Uterus (tissue), 4 donors: ENCODE measurements around the gene PRRG2. TPM values are rescaled to one million over a fixed set of nuclear protein-coding genes. Genes with fewer than 3 reads are reported as not detected.
A peak's percentile ranks its signal among the peaks of the same experiment; 100 is the strongest.

Experiments used
- DNase-seq, 2 donors: peaks; one replicate each; pipeline ENCODE4 v3.0.0-alpha.2; 2019 to 2020
- H3K27ac ChIP-seq, 2 donors: fragments of 200-600 bp; sonication (generic); 1 replicate in 1 of 2; 2 replicates in 1 of 2; pipeline ENCODE4 v1.5.1; 2016 to 2018
- H3K27me3 ChIP-seq, 2 donors: fragments of 200-600 bp; sonication (generic); one replicate each; pipeline ENCODE4 v1.5.1; 2018 to 2019; ENCODE audit warnings: control low read depth in 1 of 2
- H3K36me3 ChIP-seq, 2 donors: fragments of 200-600 bp; sonication (generic); one replicate each; pipeline ENCODE4 v1.5.1; 2019; ENCODE audit warnings: control low read depth in 1 of 2
- H3K4me1 ChIP-seq, 2 donors: fragments of 200-600 bp; sonication (generic); one replicate each; pipeline ENCODE4 v1.5.1; 2018 to 2019; ENCODE audit warnings: control low read depth in 1 of 2
- H3K4me3 ChIP-seq, 2 donors: fragments of 200-600 bp; sonication (generic); 1 replicate in 1 of 2; 2 replicates in 1 of 2; pipeline ENCODE4 v1.5.1; 2018 to 2019; ENCODE audit warnings: mild to moderate bottlenecking in 1 of 2
- H3K9me3 ChIP-seq, 2 donors: fragments of 200-600 bp; sonication (generic); one replicate each; pipeline ENCODE4 v1.5.1; 2019; ENCODE audit warnings: control low read depth in 1 of 2
- CTCF ChIP-seq, 4 experiments: fragments of 200-600 bp in 2 of 4; fragments of 450-650 bp in 2 of 4; sonication (generic) in 2 of 4; IDR thresholded peaks; one replicate each; pipeline ENCODE4 v1.5.1; 2016 to 2019; ENCODE audit warnings: antibody characterized with exemption in 4 of 4, mild to moderate bottlenecking in 2 of 4, moderate library complexity in 1 of 4
- POLR2A ChIP-seq, 2 donors: fragments of 450-650 bp; IDR thresholded peaks; one replicate each; pipeline ENCODE4 v1.6.1; 2016; ENCODE audit warnings: antibody characterized with exemption in 2 of 2, mild to moderate bottlenecking in 1 of 2, moderate library complexity in 1 of 2
- intact Hi-C: fragments of 100-400 bp; cut with DNase I; formaldehyde crosslinking; loops from one replicate; pipeline ENCODE4 v1.15.1; 2023; ENCODE audit warnings: low total_unique reads
- total RNA-seq, 4 donors: library from RNA; depleted of rRNA in 3 of 4; stranded (reverse); fragments of >200 nt in 3 of 4; gene quantifications; one replicate each; pipeline versions ENCODE4 v1.1.0 to v1.2.4, GENCODE V29; 2014 to 2023
- donor health status: DM: yes; HTN: yes; CAD: no.

The PRRG2 gene
- total RNA-seq, 4 donors from 2014 or later: 0.95 to 1.4 TPM; not detected in 2

DNA sequence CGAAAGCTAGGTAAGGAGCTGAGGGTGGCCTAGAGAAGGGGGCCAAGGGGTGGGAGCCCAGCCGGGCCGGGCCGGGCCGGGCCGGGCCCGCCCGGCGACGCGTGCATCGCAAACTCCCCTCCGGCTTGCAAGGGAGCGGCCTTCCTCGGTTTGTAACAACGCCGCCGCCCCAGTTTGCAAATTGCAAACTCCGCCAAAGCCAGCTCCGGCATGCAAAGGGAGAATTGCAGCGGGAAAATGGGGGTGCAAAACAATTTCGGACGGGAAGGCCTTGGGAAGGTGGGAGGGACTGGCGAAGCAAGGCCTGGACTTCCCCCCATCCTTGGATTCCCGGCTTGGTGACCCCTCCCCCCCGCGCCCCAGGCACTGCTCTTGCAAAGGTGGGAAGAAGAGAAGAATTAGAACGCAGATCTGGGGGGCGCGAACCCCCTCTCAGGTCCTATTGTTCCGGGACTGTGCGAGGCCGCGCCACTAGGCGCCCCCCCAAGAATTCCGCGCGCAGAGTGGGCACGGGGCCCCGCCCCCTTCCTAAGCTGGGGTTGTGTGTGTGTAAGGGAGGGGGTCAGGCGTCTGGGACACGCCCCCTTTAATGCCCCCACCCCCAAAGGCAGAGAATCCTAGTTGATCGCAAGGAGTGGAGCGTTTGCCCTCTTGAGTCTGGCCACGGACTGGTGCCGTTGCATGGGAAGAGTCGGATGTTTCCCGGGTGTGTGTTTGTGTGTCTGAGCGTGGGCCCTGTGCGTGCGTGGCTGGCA lies 10.8 kb downstream of the PRRG2 start:
- H3K4me1 ChIP-seq: peaks cover 0 to 9% of the 10 kb centered on the region in 2 donors
- intact Hi-C loops: no loop called here
- no peaks in the 10 kb centered on the region for H3K36me3 ChIP-seq
- TF ChIP-seq POLR2A (IDR thresholded peaks at IDR 0.05) (peak in 1 of 2 donors; percentile 11), CTCF (IDR thresholded peaks at IDR 0.05) (no peak)
- H3K27ac ChIP-seq: peak overlapping the region; percentile 91 to 94
- no peaks in the 10 kb centered on the region for H3K9me3 ChIP-seq
- peak; percentile 51 to 55 for DNase-seq
- no peaks in the 10 kb centered on the region for H3K27me3 ChIP-seq
- H3K4me3 ChIP-seq: peak overlapping the region; percentile 71 to 94

DNA sequence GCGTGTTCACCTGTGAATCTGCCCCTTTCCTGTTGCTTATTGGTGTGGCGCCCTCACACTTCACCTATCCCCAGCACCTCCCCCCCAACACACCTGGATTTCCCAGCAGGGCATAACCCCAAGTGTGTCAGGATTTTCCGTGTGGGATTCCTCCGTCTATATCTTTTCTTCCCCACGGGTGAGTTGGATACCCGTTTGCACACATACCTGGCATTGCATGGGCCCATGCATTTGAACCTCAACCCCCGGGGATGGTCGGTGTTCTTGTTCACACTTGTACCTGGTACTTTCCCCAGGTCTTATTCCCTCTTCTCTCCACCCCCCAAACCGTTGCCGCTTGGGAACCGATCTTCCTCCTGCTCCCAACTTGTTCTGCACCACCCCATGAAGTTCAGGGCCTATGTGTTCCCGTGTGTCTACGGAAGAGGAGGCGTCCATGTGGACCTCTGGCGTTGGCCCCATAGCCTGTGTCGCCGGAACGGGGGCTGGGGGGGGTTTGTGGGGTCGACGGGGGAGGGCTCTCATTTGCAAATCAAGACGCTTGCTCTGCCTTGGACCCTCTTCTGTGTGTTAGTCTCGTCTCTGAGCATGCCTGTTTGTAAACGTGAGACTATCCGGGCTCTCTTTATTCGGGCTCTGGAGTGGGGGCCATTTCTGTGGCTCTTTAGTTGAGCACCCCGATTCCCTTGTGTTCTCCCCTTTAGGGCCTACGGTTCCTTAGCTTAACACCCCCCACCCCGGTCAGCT lies 11.5 kb downstream of the PRRG2 start:
- intact Hi-C loops: no loop called here
- no peaks in the 10 kb centered on the region for H3K36me3 ChIP-seq
- peak overlapping the region; percentile 91 to 94 for H3K27ac ChIP-seq
- DNase-seq: no peak
- peak overlapping the region; percentile 71 to 94 for H3K4me3 ChIP-seq
- no peaks in the 10 kb centered on the region for H3K27me3 ChIP-seq
- no peak for TF ChIP-seq POLR2A (IDR thresholded peaks at IDR 0.05)
- no peak for TF ChIP-seq CTCF (IDR thresholded peaks at IDR 0.05)
- H3K4me1 ChIP-seq: peaks cover 0 to 9% of the 10 kb centered on the region in 2 donors
- H3K9me3 ChIP-seq: no peaks in the 10 kb centered on the region

- intact Hi-C loops: no loop called here
- DNase-seq: peak; percentile 94
- H3K27ac ChIP-seq: peak overlapping the region; percentile 91 to 94
- H3K4me1 ChIP-seq: peaks cover 0 to 9% of the 10 kb centered on the region in 2 donors
- H3K27me3 ChIP-seq: no peaks in the 10 kb centered on the region
- no peaks in the 10 kb centered on the region for H3K36me3 ChIP-seq
- H3K4me3 ChIP-seq: peak overlapping the region; percentile 28 to 94
- no peaks in the 10 kb centered on the region for H3K9me3 ChIP-seq
- TF ChIP-seq CTCF (IDR thresholded peaks at IDR 0.05) (no peak), POLR2A (IDR thresholded peaks at IDR 0.05) (no peak)
These were observed 12.4 kb downstream of the PRRG2 start for GRCh38 chr19:49593233-49594113.

GRCh38 chr19:49594157-49594992 lies 13.3 kb downstream of the PRRG2 start:
- TF ChIP-seq POLR2A (IDR thresholded peaks at IDR 0.05) (no peak), CTCF (IDR thresholded peaks at IDR 0.05) (no peak)
- H3K9me3 ChIP-seq: no peaks in the 10 kb centered on the region
- no peaks in the 10 kb centered on the region for H3K27me3 ChIP-seq
- H3K4me1 ChIP-seq: peaks cover 0 to 9% of the 10 kb centered on the region in 2 donors
- no peak for DNase-seq
- intact Hi-C loops: no loop called here
- H3K36me3 ChIP-seq: no peaks in the 10 kb centered on the region
- H3K27ac ChIP-seq: peak overlapping the region; percentile 91 to 94
- H3K4me3 ChIP-seq: no peak overlapping the region
